NOMO-1 (cell line): Measurements from ENCODE around the gene GSE1.

ENCODE experiments used
- DNase-seq, 2 experiments: peaks; one replicate each; lab custom pipeline; 2025; ENCODE audit not compliant: unreplicated experiment in 2 of 2; lab: John Stamatoyannopoulos, UW

The GSE1 gene

GRCh38 chr16:85612801-85613603, at the start of gene GSE1:
Gene GSE1, plus strand, starts transcription at chr16:85613322. Its CDS starts 70 bp downstream, at chr16:85613392.
- DNase-seq = peak; percentile 69 to 76

DNA sequence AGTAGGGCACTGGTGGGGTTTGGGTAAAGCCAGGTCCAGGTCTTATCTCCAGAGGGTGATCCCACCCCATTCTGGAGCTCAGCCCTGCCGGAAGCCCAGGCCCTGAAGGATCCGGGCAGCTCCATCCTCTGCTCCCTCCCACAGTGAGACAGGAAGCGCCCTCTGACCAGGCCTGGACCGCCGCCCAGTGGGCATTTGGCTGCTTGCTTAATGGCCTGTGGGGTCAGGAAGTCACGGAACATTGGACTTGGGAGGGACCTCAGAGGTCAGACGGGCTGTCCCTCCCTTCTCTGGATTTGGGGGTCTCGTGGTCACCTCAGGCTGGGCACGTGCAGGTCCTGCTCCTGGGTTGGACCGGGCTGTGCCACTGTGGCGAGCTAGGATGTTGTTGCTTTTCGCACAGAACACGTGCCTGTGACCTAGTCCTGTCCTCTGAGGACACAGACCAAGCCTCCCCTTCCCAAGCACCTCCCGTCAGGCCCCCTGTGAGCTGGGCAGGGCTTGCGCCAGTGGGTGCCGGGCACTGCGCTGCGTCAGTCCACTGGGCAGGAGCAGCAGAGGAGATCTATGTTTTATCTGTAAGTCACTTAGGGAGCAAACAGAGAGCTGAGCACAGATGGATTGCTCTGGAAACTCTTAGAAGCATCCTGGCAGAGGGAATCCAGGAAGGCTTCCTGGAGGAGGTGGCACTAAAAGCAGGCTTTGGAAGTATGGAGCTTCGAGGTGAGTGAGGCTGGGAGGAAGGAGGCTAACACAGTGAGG, 49.4 kb upstream of the GSE1 start:
- DNase-seq = no peak

- DNase-seq = no peak
These were observed 48.7 kb upstream of the GSE1 start for GRCh38 chr16:85564277-85565051.

- no peak for DNase-seq
These were observed 47.8 kb upstream of the GSE1 start for GRCh38 chr16:85565340-85565739.

- DNase-seq = no peak
These were observed 47.2 kb upstream of the GSE1 start for GRCh38 chr16:85565801-85566526.

DNA sequence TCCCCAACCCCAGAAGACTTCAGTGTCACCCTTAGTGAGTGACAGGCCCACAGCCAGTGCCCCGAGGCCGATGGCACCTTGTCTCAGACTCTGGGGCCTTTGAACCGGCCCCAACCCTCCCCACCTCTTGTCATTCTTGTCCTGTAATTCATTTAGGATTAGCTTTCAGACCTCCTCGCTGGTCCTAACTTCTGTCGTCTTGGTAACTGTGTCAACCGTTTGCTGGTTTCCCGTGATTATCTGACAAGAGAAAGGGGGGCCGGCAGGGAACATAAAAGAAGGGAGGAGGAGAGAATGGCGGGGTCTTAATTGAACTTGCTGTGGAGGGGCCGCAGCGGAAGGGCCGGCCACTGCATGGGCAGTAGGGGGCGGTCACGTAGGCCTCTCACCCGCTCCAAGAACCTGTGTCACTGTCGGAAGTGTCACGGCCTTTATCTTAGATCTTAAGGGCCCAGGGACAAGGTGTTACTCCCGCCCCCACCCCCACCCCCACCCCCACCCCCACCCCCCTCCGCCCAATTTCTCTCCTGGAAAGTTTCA, 46.5 kb upstream of the GSE1 start:
- peak; percentile 81 for DNase-seq

DNA sequence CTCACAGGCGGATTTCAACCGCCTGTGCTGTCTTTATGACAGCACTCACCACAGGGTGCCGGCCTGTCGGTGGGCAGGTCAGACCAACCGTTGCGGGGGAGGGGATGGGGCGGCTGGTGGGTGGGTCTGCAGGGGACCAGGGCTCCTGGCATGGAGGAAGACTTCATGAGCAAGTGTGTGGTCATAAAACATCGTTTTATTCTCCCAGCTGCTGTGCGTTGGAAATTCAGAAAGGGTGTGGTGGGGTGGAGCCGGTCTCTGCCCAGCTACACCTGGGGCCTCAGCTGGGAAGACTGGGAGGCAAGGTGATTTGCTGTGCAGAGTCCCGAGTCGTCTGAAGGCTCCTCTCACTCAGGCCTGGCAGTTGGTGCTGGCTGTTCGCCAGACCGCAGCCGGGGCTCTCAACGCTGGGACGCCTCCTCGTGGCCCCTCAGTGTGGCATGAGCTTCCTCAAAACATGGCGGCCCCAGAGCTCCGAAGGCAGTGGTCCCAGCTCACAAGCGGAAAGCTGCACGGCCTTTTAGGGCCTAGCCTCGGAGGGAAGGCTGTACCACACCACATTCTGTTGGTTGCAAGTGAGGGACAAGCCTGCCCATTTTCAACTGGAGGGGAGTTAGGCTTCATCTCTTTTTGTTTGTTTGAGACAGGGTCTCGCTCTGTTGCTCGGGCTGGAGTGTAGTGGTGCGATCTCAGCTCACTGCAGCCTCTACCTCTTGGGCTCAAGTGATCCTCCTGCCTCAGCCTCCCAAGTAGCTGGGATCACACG, 45.8 kb upstream of the GSE1 start:
- DNase-seq = peak; percentile 86 to 90

GRCh38 chr16:85567935-85568334, 45.2 kb upstream of the GSE1 start:
- DNase-seq = no peak

- peak; percentile 68 to 83 for DNase-seq
These were observed 44.6 kb upstream of the GSE1 start for GRCh38 chr16:85568519-85568918.

DNA sequence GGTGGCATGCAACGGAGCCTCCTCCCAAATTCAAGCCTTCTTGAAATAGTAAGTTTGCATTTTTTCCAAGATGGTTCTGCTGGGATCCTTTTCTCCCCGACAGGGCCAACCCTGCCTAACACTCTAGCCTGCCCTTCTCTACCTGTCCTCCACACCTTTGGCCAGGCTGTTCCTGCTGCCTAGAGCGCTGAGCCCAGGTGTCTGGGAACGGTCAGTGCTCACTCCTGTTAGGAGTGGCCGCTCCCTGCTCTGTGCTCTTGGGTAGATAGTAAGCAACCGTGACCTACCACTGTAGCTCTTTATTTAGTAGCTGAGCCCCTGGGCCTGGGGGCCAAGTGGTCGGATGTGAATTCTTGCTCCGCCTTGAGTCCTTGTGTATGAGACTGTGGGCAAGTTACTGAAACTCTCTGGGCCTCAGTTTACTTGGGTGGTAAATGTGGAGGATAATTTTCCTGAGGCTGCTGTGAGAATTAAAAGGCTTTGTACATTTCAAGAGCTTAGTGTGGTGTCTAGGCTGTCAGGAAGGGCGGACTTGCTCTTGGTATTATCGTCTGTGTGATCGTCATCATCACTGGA, 44.0 kb upstream of the GSE1 start:
- no peak for DNase-seq

- peak; percentile 86 to 95 for DNase-seq
These were observed 43.4 kb upstream of the GSE1 start for GRCh38 chr16:85569615-85570212.

GRCh38 chr16:85570213-85570734, 42.8 kb upstream of the GSE1 start:
- DNase-seq = peak in 1 of 2 experiments; percentile 51

- DNase-seq = peak; percentile 97 to 98
These were observed 42.2 kb upstream of the GSE1 start for GRCh38 chr16:85570735-85571562.

GRCh38 chr16:85571563-85571812, 41.6 kb upstream of the GSE1 start:
- no peak for DNase-seq

DNA sequence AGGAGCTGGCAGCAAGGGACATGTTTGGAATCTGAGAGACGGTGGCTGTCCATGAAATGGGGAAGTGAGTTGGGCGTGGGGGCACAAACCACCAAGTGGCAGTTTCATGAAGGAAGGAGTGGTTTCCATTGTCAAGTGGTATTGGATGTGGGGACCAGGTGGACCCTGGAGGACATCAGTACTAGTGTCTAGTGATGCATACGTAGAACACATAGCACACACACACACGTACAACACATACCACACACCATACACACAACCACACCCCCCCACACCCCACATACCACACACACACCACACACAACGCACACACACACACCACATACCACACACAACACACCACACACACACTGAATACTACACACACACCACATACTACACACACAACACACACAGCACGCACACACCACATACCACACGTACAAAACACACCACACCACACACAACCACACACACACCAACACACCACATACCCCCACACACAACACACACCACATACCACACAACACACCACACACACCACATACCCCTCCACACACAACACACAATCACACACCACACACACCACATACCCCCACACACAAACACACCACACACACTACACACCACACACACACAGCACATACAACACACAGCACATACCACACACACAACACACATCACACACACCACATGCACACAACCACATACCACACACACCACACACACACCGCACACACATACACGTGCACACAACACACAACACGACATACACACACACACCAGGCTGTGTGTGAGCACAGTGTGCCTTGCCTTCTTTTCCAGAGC, 41.1 kb upstream of the GSE1 start:
- peak; percentile 88 to 97 for DNase-seq

DNA sequence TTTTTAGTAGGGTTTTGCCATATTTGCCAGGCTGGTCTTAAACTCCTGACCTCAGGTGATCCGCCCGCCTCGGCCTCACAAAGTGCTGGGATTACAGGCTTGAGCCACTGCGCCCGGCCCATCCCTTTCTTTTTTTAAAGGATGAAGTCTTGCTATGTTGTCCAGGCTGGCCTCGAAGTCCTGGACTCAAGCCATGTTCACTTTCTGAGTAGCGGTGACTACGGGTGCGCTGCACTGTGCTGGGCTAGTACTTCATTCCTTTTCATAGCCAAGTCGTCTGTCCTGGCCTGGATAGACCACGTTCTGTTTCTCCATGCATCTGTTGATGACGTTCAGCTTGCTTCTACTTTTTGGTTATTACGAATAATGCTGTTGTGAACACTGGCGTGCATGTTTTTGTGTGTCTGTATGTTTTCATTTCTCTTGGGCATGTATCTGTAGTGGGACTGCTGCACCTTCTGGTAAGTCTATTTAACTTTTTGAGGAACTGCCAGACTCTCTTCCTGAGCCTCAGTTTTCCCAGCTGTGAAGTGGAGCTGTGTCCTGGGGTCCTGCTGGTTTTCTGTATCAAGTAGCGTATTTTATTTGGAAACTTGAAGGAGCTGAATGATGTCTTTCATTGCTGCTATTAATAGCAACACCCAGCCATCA, 40.0 kb upstream of the GSE1 start:
- no peak for DNase-seq
